ENCODE results near the gene MMP8. TPM values are rescaled to one million over a fixed set of nuclear protein-coding genes. Genes with fewer than 3 reads are reported as not detected.

MMP8 gene
- polyA plus RNA-seq, 1 donor from 2014 or later = not detected

GRCh38 chr11:102751673-102752072 lies 26.9 kb upstream of the MMP8 start:
- H3K27ac ChIP-seq (ENCODE audit: low read length) = no peak overlapping the region
- H3K9me3 ChIP-seq (ENCODE audit: low read length) = no peaks in the 10 kb centered on the region
- H3K36me3 ChIP-seq (ENCODE audit: insufficient read depth, low read length) = no peaks in the 10 kb centered on the region
- no peaks in the 10 kb centered on the region for H4K20me1 ChIP-seq (ENCODE audit: insufficient read depth)
- no peak for TF ChIP-seq SMC3 (conservative IDR thresholded peaks at IDR 0.05; ENCODE audit: poor library complexity)
- TF ChIP-seq EP300 (conservative IDR thresholded peaks at IDR 0.05; ENCODE audit: poor library complexity, severe bottlenecking) = no peak
- TF ChIP-seq REST (IDR thresholded peaks at IDR 0.05; ENCODE audit: borderline replicate concordance) = no peak
- TF ChIP-seq CTCF (IDR thresholded peaks at IDR 0.05; ENCODE audit: poor library complexity, severe bottlenecking) = no peak
- no peak for TF ChIP-seq TAF1 (IDR thresholded peaks at IDR 0.05; ENCODE audit: low read depth)
- TF ChIP-seq RAD21 (conservative IDR thresholded peaks at IDR 0.05) = no peak
- no peak for TF ChIP-seq MXI1 (conservative IDR thresholded peaks at IDR 0.05; ENCODE audit: poor library complexity, severe bottlenecking)
- no peak for TF ChIP-seq EZH2 (IDR thresholded peaks at IDR 0.05; ENCODE audit: borderline replicate concordance, insufficient read depth, low read length, poor library complexity, severe bottlenecking)
- no peak for TF ChIP-seq POLR2AphosphoS5 (IDR thresholded peaks at IDR 0.05)
- no peak overlapping the region for H2AFZ ChIP-seq (ENCODE audit: low read depth, low read length)
- H3K4me2 ChIP-seq (ENCODE audit: low read length) = no peak overlapping the region
- no peaks in the 10 kb centered on the region for H3K79me2 ChIP-seq (replicated peaks; ENCODE audit: insufficient read depth, low read length)
- no peaks in the 10 kb centered on the region for H3K27me3 ChIP-seq (ENCODE audit: insufficient read depth, low read depth, low read length)
- no peaks in the 10 kb centered on the region for H3F3A ChIP-seq (ENCODE audit: insufficient read depth, low read length, poor library complexity, severe bottlenecking)
- H3K9me2 ChIP-seq (ENCODE audit: insufficient read depth, low read length) = no peaks in the 10 kb centered on the region
- no peak overlapping the region for H3K9ac ChIP-seq (ENCODE audit: low read length)
- no peak overlapping the region for H3K4me3 ChIP-seq (ENCODE audit: low read length)

- Histone ChIP-seq H3K27ac (ENCODE audit: low read length) (no peak overlapping the region), H2AFZ (ENCODE audit: low read depth, low read length) (no peak overlapping the region), H3K4me2 (ENCODE audit: low read length) (no peak overlapping the region), H3K9me2 (ENCODE audit: insufficient read depth, low read length) (no peaks in the 10 kb centered on the region), H3K4me3 (ENCODE audit: low read length) (no peak overlapping the region), H3F3A (ENCODE audit: insufficient read depth, low read length, poor library complexity, severe bottlenecking) (no peaks in the 10 kb centered on the region), H3K79me2 (replicated peaks; ENCODE audit: insufficient read depth, low read length) (no peaks in the 10 kb centered on the region), H3K36me3 (ENCODE audit: insufficient read depth, low read length) (no peaks in the 10 kb centered on the region), H4K20me1 (ENCODE audit: insufficient read depth) (no peaks in the 10 kb centered on the region), H3K27me3 (ENCODE audit: insufficient read depth, low read depth, low read length) (no peaks in the 10 kb centered on the region), H3K9me3 (ENCODE audit: low read length) (no peaks in the 10 kb centered on the region), H3K9ac (ENCODE audit: low read length) (no peak overlapping the region)
- TF ChIP-seq RAD21 (conservative IDR thresholded peaks at IDR 0.05) = no peak
- TF ChIP-seq REST (IDR thresholded peaks at IDR 0.05; ENCODE audit: borderline replicate concordance) = no peak
- TF ChIP-seq SMC3 (conservative IDR thresholded peaks at IDR 0.05; ENCODE audit: poor library complexity) = no peak
- no peak for TF ChIP-seq CTCF (IDR thresholded peaks at IDR 0.05; ENCODE audit: poor library complexity, severe bottlenecking)
- TF ChIP-seq POLR2AphosphoS5 (IDR thresholded peaks at IDR 0.05) = no peak
- no peak for TF ChIP-seq MXI1 (conservative IDR thresholded peaks at IDR 0.05; ENCODE audit: poor library complexity, severe bottlenecking)
- no peak for TF ChIP-seq EP300 (conservative IDR thresholded peaks at IDR 0.05; ENCODE audit: poor library complexity, severe bottlenecking)
- TF ChIP-seq EZH2 (IDR thresholded peaks at IDR 0.05; ENCODE audit: borderline replicate concordance, insufficient read depth, low read length, poor library complexity, severe bottlenecking) = no peak
- TF ChIP-seq TAF1 (IDR thresholded peaks at IDR 0.05; ENCODE audit: low read depth) = no peak
Observed at GRCh38 chr11:102749101-102749722, 24.5 kb upstream of the MMP8 start.
